ENCODE measurements around the gene MERTK.

- TF ChIP-seq POLR2A (IDR thresholded peaks at IDR 0.05), result no peak
- no peak for TF ChIP-seq CTCF (IDR thresholded peaks at IDR 0.05)
- TF ChIP-seq POLR2AphosphoS5 (IDR thresholded peaks at IDR 0.05), result no peak
Observed at GRCh38 chr2:111999809-112000208, 101.4 kb downstream of the MERTK start.
